ENCODE measurements around the gene ADAM33.

GRCh38 chr20:3721912-3722311 lies 40.1 kb upstream of the ADAM33 start:
- no peak for TF ChIP-seq EP300 (conservative IDR thresholded peaks at IDR 0.05; ENCODE audit: poor library complexity, severe bottlenecking)
- no peak for TF ChIP-seq CTCF (IDR thresholded peaks at IDR 0.05; ENCODE audit: poor library complexity, severe bottlenecking)
- TF ChIP-seq RAD21 (conservative IDR thresholded peaks at IDR 0.05), result no peak
- TF ChIP-seq MXI1 (conservative IDR thresholded peaks at IDR 0.05; ENCODE audit: poor library complexity, severe bottlenecking), result no peak
- no peak for TF ChIP-seq EZH2 (IDR thresholded peaks at IDR 0.05; ENCODE audit: borderline replicate concordance, insufficient read depth, low read length, poor library complexity, severe bottlenecking)
- no peak for TF ChIP-seq POLR2AphosphoS5 (IDR thresholded peaks at IDR 0.05)
- no peak for TF ChIP-seq SMC3 (conservative IDR thresholded peaks at IDR 0.05; ENCODE audit: poor library complexity)
- no peak for TF ChIP-seq REST (IDR thresholded peaks at IDR 0.05; ENCODE audit: borderline replicate concordance)
- no peak for TF ChIP-seq TAF1 (IDR thresholded peaks at IDR 0.05; ENCODE audit: low read depth)
